Neuronal stem cell (in vitro differentiated cells): ENCODE measurements around the gene UBA1.

Experiments used
- DNase-seq: peaks from one replicate; pipeline ENCODE4 v3.0.0-alpha.2; 2013; ENCODE audit warnings: low spot score
- H2AFZ ChIP-seq: one replicate; pipeline ENCODE4 v1.6.1; 2013; ENCODE audit warnings: mild to moderate bottlenecking, low read length, inconsistent platforms
- H2AK5ac ChIP-seq: 2 replicates; pipeline ENCODE4 v1.6.1; 2013; ENCODE audit warnings: low read depth, mild to moderate bottlenecking, inconsistent platforms, low read length, moderate library complexity, mixed read lengths
- H2BK120ac ChIP-seq: 2 replicates; pipeline ENCODE4 v1.6.1; 2013; ENCODE audit warnings: low read depth, mild to moderate bottlenecking, inconsistent platforms, low read length, moderate library complexity, mixed read lengths
- H2BK12ac ChIP-seq: one replicate; pipeline ENCODE4 v1.6.1; 2013; ENCODE audit warnings: low read length, inconsistent platforms
- H2BK15ac ChIP-seq: 2 replicates; pipeline ENCODE4 v1.6.1; 2013; ENCODE audit warnings: mild to moderate bottlenecking, low read length, inconsistent platforms, mixed read lengths
- H2BK5ac ChIP-seq: one replicate; pipeline ENCODE4 v1.6.1; 2013; ENCODE audit warnings: inconsistent platforms, mild to moderate bottlenecking, low read length, moderate library complexity
- H3K14ac ChIP-seq: one replicate; pipeline ENCODE4 v1.6.1; 2013; ENCODE audit warnings: low read length, inconsistent platforms
- H3K18ac ChIP-seq: 2 replicates; pipeline ENCODE4 v1.6.1; 2013; ENCODE audit warnings: low read length, inconsistent platforms
- H3K23ac ChIP-seq: 2 replicates; pipeline ENCODE4 v1.6.1; 2013; ENCODE audit warnings: low read depth, mild to moderate bottlenecking, mixed read lengths, low read length, inconsistent platforms; ENCODE audit not compliant: poor library complexity
- H3K27ac ChIP-seq: replicated peaks from 3 replicates; pipeline ENCODE4 v1.5.1; 2013; ENCODE audit warnings: low read length, inconsistent platforms
- H3K27me3 ChIP-seq, 3 experiments: 2 replicates each; pipeline ENCODE4 v1.6.1; 2013; ENCODE audit warnings: low read length in 3 of 3, mild to moderate bottlenecking in 2 of 3, inconsistent platforms in 1 of 3, low read depth in 1 of 3, mixed read lengths in 1 of 3, moderate library complexity in 1 of 3; ENCODE audit not compliant: control insufficient read depth in 3 of 3, insufficient read depth in 3 of 3
- H3K36me3 ChIP-seq, 2 donors: replicated peaks in 1 of 2; 2 replicates each; pipeline ENCODE4 v1.6.1; 2013; ENCODE audit warnings: low read length in 2 of 2; ENCODE audit not compliant: control insufficient read depth in 2 of 2, insufficient read depth in 2 of 2
- H3K4ac ChIP-seq: 2 replicates; pipeline ENCODE4 v1.6.1; 2013; ENCODE audit warnings: inconsistent platforms, mild to moderate bottlenecking, low read length, moderate library complexity
- H3K4me1 ChIP-seq, 2 donors: 1 replicate in 1 of 2; 2 replicates in 1 of 2; pipeline ENCODE4 v1.6.1; 2013; ENCODE audit warnings: low read length in 2 of 2, low read depth in 1 of 2; ENCODE audit not compliant: control insufficient read depth in 2 of 2, insufficient read depth in 1 of 2
- H3K4me2 ChIP-seq: one replicate; pipeline ENCODE4 v1.6.1; 2013; ENCODE audit warnings: mild to moderate bottlenecking, low read length, inconsistent platforms; ENCODE audit not compliant: insufficient read depth, poor library complexity, severe bottlenecking
- H3K4me3 ChIP-seq, 2 donors: 2 replicates each; pipeline ENCODE4 v1.5.1; 2013; ENCODE audit warnings: low read length in 2 of 2, mild to moderate bottlenecking in 2 of 2, inconsistent platforms in 1 of 2, moderate library complexity in 1 of 2
- H3K79me1 ChIP-seq: one replicate; pipeline ENCODE4 v1.6.1; 2013; ENCODE audit warnings: low read depth, mild to moderate bottlenecking, inconsistent platforms, low read length, moderate library complexity
- H3K9ac ChIP-seq: one replicate; pipeline ENCODE4 v1.6.1; 2013; ENCODE audit warnings: mild to moderate bottlenecking, low read depth, low read length, inconsistent platforms; ENCODE audit not compliant: poor library complexity
- H3K9me3 ChIP-seq, 2 donors: replicated peaks in 1 of 2; 2 replicates each; pipeline versions ENCODE3 to v1.6.1; 2013; ENCODE audit warnings: low read length in 2 of 2, mild to moderate bottlenecking in 2 of 2, inconsistent platforms in 1 of 2, low read depth in 1 of 2, mixed read lengths in 1 of 2, moderate library complexity in 1 of 2; ENCODE audit not compliant: control insufficient read depth in 2 of 2, insufficient read depth in 1 of 2
- H4K8ac ChIP-seq: one replicate; pipeline ENCODE4 v1.6.1; 2013; ENCODE audit warnings: low read depth, mild to moderate bottlenecking, inconsistent platforms, low read length, moderate library complexity
- H4K91ac ChIP-seq: one replicate; pipeline ENCODE4 v1.6.1; 2013; ENCODE audit warnings: low read length, low read depth, mild to moderate bottlenecking, inconsistent platforms; ENCODE audit not compliant: poor library complexity
- WGBS, 2 donors: extraction: QIAGEN DNeasy Blood & Tissue Kit; methylation state at CpG; one replicate each; pipeline ENCODE4 v1.1.7; 2013; ENCODE audit warnings: missing lambda C conversion rate in 2 of 2, mixed read lengths in 1 of 2; ENCODE audit not compliant: insufficient read length in 2 of 2, insufficient replicate concordance in 1 of 2; ENCODE audit errors: extremely low coverage in 2 of 2; 5-methylcytosine and 5-hydroxymethylcytosine counted together

The UBA1 gene

DNA sequence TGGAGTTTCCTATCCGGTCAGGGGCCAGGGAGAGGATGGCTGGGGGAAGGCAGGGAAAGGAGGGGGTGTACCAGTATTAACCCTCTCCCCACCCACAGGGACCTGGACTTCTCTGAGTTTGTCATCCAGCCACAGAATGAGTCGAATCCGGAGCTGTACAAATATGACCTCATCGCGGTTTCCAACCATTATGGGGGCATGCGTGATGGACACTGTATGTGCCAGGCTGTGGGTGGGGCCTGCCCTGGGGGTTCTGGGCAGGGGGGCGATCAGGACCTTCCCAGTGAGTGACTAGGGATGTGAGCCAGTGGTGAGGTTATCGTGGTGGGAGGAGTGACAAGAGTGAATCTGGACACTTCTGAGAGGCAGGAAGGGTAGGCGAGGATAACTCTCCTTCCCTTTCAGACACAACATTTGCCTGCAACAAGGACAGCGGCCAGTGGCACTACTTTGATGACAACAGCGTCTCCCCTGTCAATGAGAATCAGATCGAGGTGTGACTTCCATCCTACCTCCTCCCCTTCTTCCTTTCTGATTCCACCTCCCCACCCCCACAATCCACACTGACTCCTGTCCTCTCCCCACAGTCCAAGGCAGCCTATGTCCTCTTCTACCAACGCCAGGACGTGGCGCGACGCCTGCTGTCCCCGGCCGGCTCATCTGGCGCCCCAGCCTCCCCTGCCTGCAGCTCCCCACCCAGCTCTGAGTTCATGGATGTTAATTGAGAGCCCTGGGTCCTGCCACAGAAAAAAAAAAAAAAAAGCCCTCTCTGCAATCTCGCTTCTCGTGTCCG, 53.8 kb downstream of the UBA1 start:
- H3K18ac ChIP-seq, result no peak overlapping the region
- H3K27ac ChIP-seq, result no peak overlapping the region
- H3K4me2 ChIP-seq, result no peak overlapping the region
- no peaks in the 10 kb centered on the region for H3K4me1 ChIP-seq
- no peak overlapping the region for H3K4ac ChIP-seq
- no peaks in the 10 kb centered on the region for H3K9me3 ChIP-seq
- no peak overlapping the region for H3K9ac ChIP-seq
- H3K14ac ChIP-seq, result no peak overlapping the region
- no peak overlapping the region for H2BK15ac ChIP-seq
- no peak overlapping the region for H2BK120ac ChIP-seq
- H4K8ac ChIP-seq, result no peak overlapping the region
- H3K79me1 ChIP-seq, result no peaks in the 10 kb centered on the region
- H3K4me3 ChIP-seq, result no peak overlapping the region
- no CpG with 5 or more reads among the region's 23 CpGs for WGBS, 2 donors
- H4K91ac ChIP-seq, result no peak overlapping the region
- H2BK5ac ChIP-seq, result no peak overlapping the region
- no peak overlapping the region for H2AFZ ChIP-seq
- H3K23ac ChIP-seq, result no peak overlapping the region
- H3K36me3 ChIP-seq, result peaks cover 21 to 66% of the 10 kb centered on the region in 2 donors
- H3K27me3 ChIP-seq, result peaks cover 0 to 19% (median 0%) of the 10 kb centered on the region in 3 experiments
- H2AK5ac ChIP-seq, result no peak overlapping the region
- no peak for DNase-seq
- no peak overlapping the region for H2BK12ac ChIP-seq

DNA sequence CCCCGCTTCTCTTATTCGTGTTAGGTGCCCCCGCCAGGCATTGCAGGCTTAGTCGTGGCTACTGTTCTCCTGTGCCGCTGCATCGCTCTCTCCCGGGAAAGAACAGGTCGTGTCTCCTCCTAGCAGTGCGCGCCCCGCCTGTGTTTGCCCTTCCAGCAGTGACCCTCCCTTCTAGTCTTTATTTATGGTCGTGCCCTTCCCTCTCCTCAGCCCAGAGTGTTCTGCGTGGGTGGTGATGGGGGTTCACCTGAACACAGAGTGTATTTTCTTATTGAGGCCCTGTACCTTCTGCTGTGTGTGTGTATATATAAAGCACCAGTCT, 54.3 kb downstream of the UBA1 start:
- Histone ChIP-seq H2BK15ac (no peak overlapping the region), H3K4me1 (no peaks in the 10 kb centered on the region), H3K27me3 (peaks cover 0 to 16% (median 0%) of the 10 kb centered on the region in 3 experiments), H3K4ac (no peak overlapping the region), H2AK5ac (no peak overlapping the region), H4K8ac (no peak overlapping the region), H2BK12ac (no peak overlapping the region), H3K18ac (no peak overlapping the region), H2BK120ac (no peak overlapping the region), H3K4me2 (no peak overlapping the region), H2BK5ac (no peak overlapping the region), H3K27ac (no peak overlapping the region), H3K23ac (no peak overlapping the region), H3K79me1 (no peaks in the 10 kb centered on the region), H3K9me3 (no peaks in the 10 kb centered on the region), H3K14ac (no peak overlapping the region), H3K36me3 (peaks cover 18 to 62% of the 10 kb centered on the region in 2 donors), H3K4me3 (no peak overlapping the region), H3K9ac (no peak overlapping the region), H2AFZ (no peak overlapping the region), H4K91ac (no peak overlapping the region)
- WGBS, 2 donors, result no CpG with 5 or more reads among the region's 13 CpGs
- DNase-seq, result no peak

DNA sequence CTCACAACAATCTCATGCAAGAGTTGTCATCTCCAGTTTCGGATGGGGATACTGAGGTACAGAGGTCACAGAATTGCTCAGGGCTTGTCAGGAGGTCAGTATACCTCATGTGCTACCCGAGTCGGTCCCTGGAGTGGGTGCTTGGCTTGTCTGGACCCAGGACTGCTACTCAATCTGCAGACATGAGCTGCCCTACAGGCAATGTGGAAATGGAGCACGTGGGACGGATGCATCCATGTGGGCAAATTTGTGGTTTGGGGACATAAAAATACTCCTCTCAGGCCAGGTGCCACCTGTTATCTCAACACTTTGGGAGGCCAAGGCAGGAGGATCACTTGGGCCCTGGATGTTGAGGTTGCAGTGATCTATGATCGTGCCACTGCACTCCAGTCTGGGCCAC, 54.9 kb downstream of the UBA1 start:
- Histone ChIP-seq H3K14ac (no peak overlapping the region), H3K9ac (no peak overlapping the region), H4K8ac (no peak overlapping the region), H3K4me2 (no peak overlapping the region), H3K27ac (no peak overlapping the region), H3K18ac (no peak overlapping the region), H2AK5ac (no peak overlapping the region), H3K4ac (no peak overlapping the region), H3K9me3 (no peaks in the 10 kb centered on the region), H2BK15ac (no peak overlapping the region), H3K27me3 (peaks cover 0 to 16% (median 0%) of the 10 kb centered on the region in 3 experiments), H2AFZ (no peak overlapping the region), H3K36me3 (peaks cover 16 to 57% of the 10 kb centered on the region in 2 donors), H4K91ac (no peak overlapping the region), H3K4me1 (no peaks in the 10 kb centered on the region), H3K23ac (no peak overlapping the region), H3K79me1 (no peaks in the 10 kb centered on the region), H2BK12ac (no peak overlapping the region), H2BK120ac (no peak overlapping the region), H2BK5ac (no peak overlapping the region), H3K4me3 (no peak overlapping the region)
- no peak for DNase-seq
- no CpG with 5 or more reads among the region's 6 CpGs for WGBS, 2 donors

GRCh38 chrX:47250017-47250347, 56.4 kb downstream of the UBA1 start:
- Histone ChIP-seq H3K27me3 (peaks cover 0 to 16% (median 0%) of the 10 kb centered on the region in 3 experiments), H3K4ac (no peak overlapping the region), H4K8ac (no peak overlapping the region), H2AK5ac (no peak overlapping the region), H2BK5ac (no peak overlapping the region), H2BK15ac (no peak overlapping the region), H3K4me3 (no peak overlapping the region), H3K27ac (no peak overlapping the region), H3K4me2 (no peak overlapping the region), H3K9me3 (peaks cover 0 to 4% of the 10 kb centered on the region in 2 donors), H3K18ac (no peak overlapping the region), H2AFZ (no peak overlapping the region), H3K36me3 (peaks cover 9 to 43% of the 10 kb centered on the region in 2 donors), H3K9ac (no peak overlapping the region), H3K79me1 (no peaks in the 10 kb centered on the region), H3K4me1 (no peaks in the 10 kb centered on the region), H2BK12ac (no peak overlapping the region), H3K23ac (no peak overlapping the region), H3K14ac (no peak overlapping the region), H4K91ac (no peak overlapping the region), H2BK120ac (no peak overlapping the region)
- no peak for DNase-seq
- no CpG with 5 or more reads among the region's 6 CpGs for WGBS, 2 donors
